AG09319 (cell line): Measurements from ENCODE around the gene NUP153.
"Not testable (repeated sequence)": the region's sequence is repeated elsewhere in the genome, so short reads cannot be mapped to it uniquely, and the experiment has no call there.

ENCODE experiments used
- DNase-seq: peaks from one replicate; pipeline ENCODE4 v3.0.0-alpha.2; 2010; ENCODE audit warnings: low read depth; ENCODE audit errors: extremely low read depth
- TF ChIP-seq, protein P1 (sequence below): IDR thresholded peaks from 2 replicates; pipeline ENCODE4 v1.5.1; 2011; ENCODE audit warnings: low read depth, mild to moderate bottlenecking, inconsistent platforms, low read length, moderate library complexity

The NUP153 gene

DNA sequence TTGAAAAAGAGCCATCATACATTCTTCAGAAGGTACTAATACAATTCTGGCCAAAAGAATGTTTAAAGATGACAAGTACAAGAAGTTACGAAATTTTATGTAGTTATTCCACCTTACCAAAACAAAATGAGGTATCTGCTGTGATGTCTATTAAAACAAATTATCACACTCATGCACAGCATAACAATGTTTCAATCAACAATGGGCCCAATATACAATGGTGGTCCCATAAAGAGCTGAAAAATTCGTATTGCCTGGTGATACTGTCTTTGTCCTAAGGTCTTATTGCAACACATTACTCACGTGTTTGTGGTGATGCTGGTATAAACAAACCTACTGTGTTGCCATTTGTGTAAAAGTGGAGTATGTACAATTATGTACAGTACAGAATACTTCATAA lies 3.6 kb upstream of the NUP153 start:
- TF ChIP-seq, protein P1, sequence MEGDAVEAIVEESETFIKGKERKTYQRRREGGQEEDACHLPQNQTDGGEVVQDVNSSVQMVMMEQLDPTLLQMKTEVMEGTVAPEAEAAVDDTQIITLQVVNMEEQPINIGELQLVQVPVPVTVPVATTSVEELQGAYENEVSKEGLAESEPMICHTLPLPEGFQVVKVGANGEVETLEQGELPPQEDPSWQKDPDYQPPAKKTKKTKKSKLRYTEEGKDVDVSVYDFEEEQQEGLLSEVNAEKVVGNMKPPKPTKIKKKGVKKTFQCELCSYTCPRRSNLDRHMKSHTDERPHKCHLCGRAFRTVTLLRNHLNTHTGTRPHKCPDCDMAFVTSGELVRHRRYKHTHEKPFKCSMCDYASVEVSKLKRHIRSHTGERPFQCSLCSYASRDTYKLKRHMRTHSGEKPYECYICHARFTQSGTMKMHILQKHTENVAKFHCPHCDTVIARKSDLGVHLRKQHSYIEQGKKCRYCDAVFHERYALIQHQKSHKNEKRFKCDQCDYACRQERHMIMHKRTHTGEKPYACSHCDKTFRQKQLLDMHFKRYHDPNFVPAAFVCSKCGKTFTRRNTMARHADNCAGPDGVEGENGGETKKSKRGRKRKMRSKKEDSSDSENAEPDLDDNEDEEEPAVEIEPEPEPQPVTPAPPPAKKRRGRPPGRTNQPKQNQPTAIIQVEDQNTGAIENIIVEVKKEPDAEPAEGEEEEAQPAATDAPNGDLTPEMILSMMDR: no peak
- DNase-seq: no peak

DNA sequence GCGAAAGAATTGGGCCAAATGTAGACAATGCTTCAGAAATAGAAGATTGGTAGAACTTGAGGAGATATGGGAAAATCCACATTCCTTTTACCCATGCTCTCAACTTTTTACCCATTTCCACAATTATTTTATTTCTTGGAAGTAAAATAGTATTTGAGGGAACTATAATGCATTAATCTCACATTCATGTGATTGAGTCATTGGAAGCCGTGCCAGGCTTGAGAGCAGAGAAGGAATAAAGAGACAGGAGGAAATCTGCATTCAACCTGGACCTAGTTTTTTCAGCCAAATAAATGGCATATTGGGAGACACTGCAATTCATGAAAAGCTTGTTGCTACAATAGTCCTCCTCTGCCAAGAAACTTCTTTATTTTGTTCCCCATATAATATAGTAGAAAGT lies 2.8 kb upstream of the NUP153 start:
- no peak for DNase-seq
- TF ChIP-seq, protein P1: no peak

- DNase-seq: not testable (repeated sequence)
These were observed 1.3 kb upstream of the NUP153 start for GRCh38 chr6:17708035-17708434.

DNA sequence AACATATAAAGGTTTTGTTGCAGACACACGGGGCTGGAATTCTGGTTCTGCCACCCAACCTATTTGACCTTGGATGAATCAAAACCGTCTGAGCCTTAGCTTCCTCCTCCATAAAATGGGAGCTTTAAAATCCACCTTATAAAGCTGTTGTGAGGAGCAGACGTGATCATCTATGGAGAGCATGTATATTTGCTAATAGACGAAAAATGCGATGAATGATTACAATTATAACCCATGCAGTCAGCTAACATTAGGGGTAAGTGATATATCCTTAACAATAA lies 586 bp upstream of the NUP153 start:
- TF ChIP-seq, protein P1: no peak
- DNase-seq: no peak

GRCh38 chr6:17705778-17706579 lies 746 bp downstream of the NUP153 start:
- DNase-seq: no peak
- TF ChIP-seq, protein P1: peak; percentile 4; the same call in 1 of the 2 replicates

DNA sequence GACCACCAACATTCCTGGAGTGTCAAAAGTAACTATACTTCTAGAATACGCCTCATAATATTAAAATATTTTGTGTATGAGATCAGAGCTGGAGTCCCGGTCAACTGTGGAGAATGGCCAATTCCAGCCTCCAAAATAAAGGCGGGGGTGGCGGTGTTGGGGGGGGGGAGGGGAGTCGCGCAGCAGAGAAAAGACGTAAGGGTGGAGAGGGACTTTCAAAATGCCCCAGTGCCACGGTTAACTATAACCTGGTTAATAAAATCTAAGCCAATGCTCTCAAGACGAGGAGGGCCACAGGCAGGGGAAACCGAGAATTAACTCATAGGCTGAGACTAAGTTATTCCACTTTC lies 1.3 kb downstream of the NUP153 start:
- no peak for DNase-seq

GRCh38 chr6:17703256-17703694 lies 3.5 kb downstream of the NUP153 start:
- DNase-seq: no peak
- TF ChIP-seq, protein P1: no peak

More for the DNA sequence above, 1.3 kb downstream of the NUP153 start:
- TF ChIP-seq, protein P1: no peak; the same call in 1 of the 2 replicates
